ENCODE results near the gene LRRC30.

Gene LRRC30

DNA sequence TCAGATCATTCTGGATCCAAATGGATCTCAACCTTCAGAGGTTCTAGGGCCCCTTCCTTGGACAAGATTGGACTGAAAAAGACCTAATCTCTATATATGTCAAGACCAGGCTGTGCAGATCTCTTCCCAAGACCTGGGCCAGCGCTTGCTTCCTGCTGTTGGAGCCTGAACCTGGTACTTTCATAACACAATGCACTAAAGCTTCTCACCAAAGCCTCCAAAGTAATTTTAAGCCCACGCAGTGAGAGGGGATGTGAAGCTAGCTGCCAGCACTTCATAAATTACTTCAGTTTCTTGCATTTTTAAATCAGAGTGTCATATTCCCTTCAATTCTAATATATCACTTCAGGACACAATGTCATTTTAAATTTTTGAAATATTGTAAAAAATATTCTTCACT lies 50.7 kb downstream of the LRRC30 start:
- TF ChIP-seq, protein P1, sequence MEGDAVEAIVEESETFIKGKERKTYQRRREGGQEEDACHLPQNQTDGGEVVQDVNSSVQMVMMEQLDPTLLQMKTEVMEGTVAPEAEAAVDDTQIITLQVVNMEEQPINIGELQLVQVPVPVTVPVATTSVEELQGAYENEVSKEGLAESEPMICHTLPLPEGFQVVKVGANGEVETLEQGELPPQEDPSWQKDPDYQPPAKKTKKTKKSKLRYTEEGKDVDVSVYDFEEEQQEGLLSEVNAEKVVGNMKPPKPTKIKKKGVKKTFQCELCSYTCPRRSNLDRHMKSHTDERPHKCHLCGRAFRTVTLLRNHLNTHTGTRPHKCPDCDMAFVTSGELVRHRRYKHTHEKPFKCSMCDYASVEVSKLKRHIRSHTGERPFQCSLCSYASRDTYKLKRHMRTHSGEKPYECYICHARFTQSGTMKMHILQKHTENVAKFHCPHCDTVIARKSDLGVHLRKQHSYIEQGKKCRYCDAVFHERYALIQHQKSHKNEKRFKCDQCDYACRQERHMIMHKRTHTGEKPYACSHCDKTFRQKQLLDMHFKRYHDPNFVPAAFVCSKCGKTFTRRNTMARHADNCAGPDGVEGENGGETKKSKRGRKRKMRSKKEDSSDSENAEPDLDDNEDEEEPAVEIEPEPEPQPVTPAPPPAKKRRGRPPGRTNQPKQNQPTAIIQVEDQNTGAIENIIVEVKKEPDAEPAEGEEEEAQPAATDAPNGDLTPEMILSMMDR (IDR thresholded peaks at IDR 0.05): no peak
